Gastrocnemius medialis (tissue), 4 donors: ENCODE results near the gene SLC17A6.

Experiments used
- CTCF ChIP-seq, 5 experiments: fragments of 450-650 bp in 3 of 5; fragments of 200-600 bp in 2 of 5; sonication (generic) in 2 of 5; IDR thresholded peaks in 4 of 5; conservative IDR thresholded peaks in 1 of 5; 1 replicate in 4 of 5; 2 replicates in 1 of 5; pipeline ENCODE4 v1.5.1; 2016 to 2019; ENCODE audit warnings: antibody characterized with exemption in 5 of 5, mild to moderate bottlenecking in 3 of 5, moderate library complexity in 3 of 5
- POLR2A ChIP-seq, 2 donors: fragments of 450-650 bp; IDR thresholded peaks; one replicate each; pipeline ENCODE4 v1.6.1; 2017; ENCODE audit warnings: antibody characterized with exemption in 2 of 2, mild to moderate bottlenecking in 2 of 2, moderate library complexity in 2 of 2

GRCh38 chr11:22302368-22302767, 35.8 kb upstream of the SLC17A6 start:
- TF ChIP-seq CTCF (IDR thresholded peaks at IDR 0.05 in 4 of 5, conservative IDR thresholded peaks at IDR 0.05 in 1 of 5), result no peak
- no peak for TF ChIP-seq POLR2A (IDR thresholded peaks at IDR 0.05)
